HG03159 (cell line): ENCODE results near the gene VGLL4.

Experiments used
- ATAC-seq: cut with Tn5 transposase; IDR thresholded peaks from one replicate; pipeline ENCODE4 v1.9.1; 2021; ENCODE audit warnings: mild to moderate bottlenecking, moderate library complexity; ENCODE audit not compliant: unreplicated experiment

VGLL4 gene

DNA sequence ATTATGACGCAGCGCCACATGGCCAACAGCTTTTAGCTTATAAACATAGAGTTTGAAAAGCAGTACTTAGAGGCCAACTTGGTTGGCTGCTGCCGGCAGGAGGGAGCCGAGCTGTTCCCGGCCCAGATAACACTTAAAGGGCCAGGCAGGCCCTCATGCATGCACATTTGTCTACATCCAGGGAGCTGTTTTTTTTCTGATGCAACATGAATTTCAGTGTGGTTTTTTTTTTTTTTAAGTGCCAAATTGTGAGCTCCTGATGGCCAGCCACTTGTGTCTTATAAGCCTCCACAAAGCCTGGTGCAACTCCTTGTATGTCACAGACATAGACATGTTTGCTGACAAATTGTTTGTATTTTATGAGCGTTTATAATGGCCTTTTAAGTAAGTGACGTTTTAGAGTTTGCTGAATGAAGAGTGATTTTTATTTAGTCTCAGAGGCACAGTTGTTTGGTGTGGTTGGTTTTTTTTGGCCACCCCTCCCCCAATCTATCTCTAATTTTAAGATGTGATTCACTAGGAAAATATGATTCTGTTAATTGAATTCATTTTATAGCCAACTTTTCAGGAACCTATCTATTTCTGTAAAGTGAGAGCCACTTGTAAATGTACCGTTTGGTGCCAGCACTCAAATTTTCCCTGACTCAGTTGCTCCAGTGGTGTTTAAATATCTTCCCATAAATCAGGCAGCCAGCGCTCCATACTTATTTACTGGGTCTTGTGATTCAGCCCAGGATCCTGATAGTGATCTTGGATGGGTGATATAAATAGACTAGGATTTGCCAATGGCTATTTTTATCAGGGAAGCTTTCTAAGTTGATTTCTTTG lies 134.3 kb downstream of the VGLL4 start:
- no peak for ATAC-seq

DNA sequence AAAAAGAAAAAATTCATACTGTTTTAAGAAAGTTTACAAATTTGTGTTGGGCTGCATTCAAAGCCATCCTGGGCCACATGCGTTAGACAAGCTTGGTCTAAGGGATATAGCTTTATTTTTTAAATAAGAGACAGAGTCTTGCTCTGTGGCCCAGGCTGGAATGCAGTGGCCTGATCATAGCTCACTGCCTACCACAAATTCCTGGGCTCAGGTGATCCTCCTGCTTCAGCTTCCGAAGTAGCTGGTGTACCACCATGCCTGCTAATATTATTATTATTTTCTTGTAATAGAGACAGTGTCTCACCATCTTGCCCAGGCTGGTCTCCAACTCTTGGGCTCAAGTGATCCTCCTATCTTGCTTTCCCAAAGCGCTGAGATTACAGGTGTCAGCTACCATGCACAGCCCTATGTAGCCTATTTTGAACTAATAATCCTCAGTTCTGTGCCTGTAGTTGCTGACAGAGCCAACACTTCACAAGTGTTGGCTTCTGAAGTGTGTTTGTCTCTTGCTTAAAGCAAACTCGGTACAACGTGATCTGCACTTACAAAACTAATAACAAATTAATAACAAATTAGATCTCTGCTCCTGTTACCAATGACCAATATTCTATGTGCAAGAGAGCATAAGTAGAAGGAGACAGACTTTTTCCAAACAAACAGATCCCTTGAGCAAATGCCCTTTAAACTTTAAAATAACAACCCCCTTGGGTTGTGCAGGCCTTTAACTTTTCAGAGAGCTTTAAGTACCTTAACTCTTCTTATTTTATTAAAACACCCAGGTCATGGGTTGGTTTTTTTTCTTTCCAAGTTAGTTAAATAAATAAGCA lies 135.2 kb downstream of the VGLL4 start:
- no peak for ATAC-seq

DNA sequence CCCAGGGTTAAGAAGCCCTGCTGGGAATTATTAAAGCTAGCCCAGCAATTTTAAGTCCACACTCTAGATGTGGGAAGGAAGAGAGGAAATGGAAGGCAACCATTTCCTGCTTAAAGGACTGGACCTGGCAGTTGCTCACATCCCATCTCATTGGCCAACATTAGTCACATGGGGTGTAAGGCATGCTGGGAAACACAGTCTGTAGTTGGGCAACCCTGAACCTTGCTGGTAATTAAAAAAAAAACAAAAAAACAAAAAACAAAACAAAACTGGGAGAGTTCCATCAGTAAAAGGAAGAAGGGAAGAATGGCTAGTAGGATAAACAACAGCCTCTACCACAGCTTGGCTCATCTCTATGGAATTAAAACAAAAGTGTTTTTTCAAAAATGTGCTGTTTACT lies 136.0 kb downstream of the VGLL4 start:
- ATAC-seq = no peak
